Stimulated activated CD4-positive, alpha-beta T cell treated with anti-CD3 and anti-CD28 coated beads, Interleukin-1b, Interleukin-23, amount 100 ng/mL, for 1 hour (primary cell): ENCODE data around the gene CX3CL1.
"Not testable (repeated sequence)": the region's sequence is repeated elsewhere in the genome, so short reads cannot be mapped to it uniquely, and the experiment has no call there.

Source experiments
- DNase-seq, 2 donors: peaks; one replicate each; pipeline ENCODE4 v3.0.0-alpha.2; 2020; ENCODE audit warnings: low read depth in 2 of 2

CX3CL1 gene

DNA sequence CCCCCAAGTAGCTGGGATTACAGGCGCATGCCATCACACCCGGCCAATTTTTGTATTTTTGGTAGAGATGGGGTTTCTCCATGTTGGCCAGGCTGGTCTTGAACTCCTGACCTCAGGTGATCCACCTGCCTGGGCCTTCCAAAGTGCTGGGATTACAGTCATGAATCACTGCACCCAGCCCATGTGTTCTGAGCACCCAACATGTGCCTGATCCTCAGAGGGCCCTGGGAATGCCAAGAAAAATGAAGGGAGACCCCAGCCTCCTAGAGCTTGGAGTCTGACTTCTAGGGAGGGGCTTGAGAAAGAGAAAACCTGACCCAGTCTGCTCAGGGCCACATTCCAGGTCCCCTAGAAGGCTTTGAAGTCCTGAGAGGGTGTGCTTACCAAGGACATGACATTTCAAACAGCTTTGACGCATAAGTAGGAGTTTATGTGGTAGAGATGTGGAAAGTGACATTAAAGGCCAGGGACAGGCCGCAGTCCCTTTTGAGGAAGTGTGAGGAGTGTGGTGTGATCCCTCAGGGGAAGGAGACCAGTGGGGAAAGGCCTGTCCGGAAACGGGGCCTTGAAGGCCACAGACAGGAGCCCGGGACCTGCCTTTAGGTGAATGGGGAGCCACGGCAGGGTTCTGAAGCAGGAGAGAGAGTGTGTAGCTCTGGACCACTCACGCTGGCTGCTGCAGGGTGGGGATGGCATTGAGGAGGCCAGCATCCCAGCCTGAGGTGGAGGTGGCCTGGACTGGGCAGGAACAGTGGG is 14.8 kb upstream of the CX3CL1 start:
- DNase-seq: no peak

- DNase-seq: no peak
Observed at GRCh38 chr16:57358086-57358420, 14.2 kb upstream of the CX3CL1 start.

GRCh38 chr16:57358527-57359095 is 13.7 kb upstream of the CX3CL1 start, which contains the start of gene CCL22:
Gene CCL22 (plus strand): TSS chr16:57358783. CDS start chr16:57358817, 34 bp downstream.
- DNase-seq: no peak

GRCh38 chr16:57360321-57360935 is 11.9 kb upstream of the CX3CL1 start:
- no peak for DNase-seq

DNA sequence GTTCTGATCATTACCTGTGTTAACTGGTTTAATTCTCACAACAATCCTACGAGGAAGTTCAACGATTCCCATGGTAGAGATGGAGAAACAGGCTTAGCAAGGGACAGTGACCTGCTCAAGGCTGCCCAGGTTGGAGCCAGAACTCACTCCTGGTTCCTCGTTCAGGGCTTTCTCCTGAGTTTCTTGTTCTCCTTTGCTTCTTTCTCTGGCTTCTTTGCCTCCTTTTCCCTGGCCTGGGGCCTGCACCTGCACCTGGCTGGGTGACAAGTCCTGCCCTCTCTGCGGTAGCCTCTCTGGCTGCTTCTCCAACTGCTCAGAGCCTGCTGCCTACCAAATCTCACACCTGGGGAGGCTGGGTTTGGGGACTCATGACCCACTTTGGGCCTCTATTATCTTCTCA is 10.9 kb upstream of the CX3CL1 start:
- DNase-seq: no peak

DNA sequence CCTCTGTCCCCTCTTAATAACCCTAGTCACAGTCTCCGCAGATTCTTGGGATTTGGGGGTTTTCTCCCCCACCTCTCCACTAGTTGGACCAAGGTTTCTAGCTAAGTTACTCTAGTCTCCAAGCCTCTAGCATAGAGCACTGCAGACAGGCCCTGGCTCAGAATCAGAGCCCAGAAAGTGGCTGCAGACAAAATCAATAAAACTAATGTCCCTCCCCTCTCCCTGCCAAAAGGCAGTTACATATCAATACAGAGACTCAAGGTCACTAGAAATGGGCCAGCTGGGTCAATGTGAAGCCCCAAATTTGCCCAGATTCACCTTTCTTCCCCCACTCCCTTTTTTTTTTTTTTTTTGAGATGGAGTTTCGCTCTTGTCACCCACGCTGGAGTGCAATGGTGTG is 8.1 kb upstream of the CX3CL1 start:
- no peak for DNase-seq

DNA sequence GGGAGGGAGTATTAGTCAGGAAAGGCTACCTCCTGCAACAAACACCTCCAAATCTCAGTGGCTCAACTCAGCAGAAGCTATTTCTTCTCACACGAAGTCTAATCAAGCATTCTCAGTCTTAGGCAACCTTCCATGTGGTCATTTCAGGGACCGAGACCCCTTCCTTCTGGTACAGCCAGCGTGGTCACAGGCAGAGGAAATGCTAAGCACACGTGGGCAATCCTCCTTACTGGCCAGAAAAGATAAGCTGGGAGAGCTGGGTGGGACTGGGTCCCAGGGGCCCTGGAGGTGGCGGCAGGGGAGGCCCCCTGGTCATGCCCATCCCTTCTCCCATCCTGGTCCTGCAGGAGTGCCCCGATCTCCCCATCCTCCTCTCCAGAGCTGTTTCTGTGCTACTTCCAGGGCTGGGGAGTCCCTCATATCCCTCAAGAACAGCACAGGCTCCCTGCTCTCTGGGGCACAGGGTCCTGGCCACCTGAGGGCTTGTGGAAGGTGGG is 5.7 kb upstream of the CX3CL1 start:
- no peak for DNase-seq

DNA sequence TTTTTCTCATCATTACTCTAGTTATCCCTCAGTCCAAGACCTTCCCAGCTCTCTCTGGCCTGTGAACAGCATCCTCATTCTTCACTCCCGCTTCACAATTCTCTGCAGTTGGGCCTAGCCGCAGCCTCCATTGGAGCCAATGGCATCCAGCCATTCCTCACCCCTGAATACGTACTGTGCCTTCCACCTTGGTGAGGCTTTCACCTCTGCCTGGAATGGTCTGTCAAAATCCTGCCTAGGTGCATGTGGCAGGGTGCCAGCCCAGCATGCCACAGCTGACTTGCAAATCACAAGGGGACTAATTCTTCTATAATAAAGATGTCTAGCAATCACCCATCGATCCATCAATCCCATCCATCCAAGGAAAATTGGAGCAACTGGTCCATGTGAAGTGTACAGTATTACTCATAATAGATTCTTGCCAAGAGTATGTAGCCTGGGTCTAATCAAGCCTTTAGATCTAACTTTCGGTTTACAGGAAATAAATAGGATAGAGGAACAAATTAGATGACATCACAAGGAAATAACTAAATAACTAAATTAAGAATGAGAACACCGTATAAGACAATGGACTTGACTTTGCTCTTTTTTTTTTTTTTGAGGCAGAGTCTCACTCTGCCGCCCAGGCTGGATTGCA is 5.1 kb upstream of the CX3CL1 start:
- no peak for DNase-seq

- DNase-seq: no peak
Observed at GRCh38 chr16:57371494-57372371, 557 bp upstream of the CX3CL1 start.

DNA sequence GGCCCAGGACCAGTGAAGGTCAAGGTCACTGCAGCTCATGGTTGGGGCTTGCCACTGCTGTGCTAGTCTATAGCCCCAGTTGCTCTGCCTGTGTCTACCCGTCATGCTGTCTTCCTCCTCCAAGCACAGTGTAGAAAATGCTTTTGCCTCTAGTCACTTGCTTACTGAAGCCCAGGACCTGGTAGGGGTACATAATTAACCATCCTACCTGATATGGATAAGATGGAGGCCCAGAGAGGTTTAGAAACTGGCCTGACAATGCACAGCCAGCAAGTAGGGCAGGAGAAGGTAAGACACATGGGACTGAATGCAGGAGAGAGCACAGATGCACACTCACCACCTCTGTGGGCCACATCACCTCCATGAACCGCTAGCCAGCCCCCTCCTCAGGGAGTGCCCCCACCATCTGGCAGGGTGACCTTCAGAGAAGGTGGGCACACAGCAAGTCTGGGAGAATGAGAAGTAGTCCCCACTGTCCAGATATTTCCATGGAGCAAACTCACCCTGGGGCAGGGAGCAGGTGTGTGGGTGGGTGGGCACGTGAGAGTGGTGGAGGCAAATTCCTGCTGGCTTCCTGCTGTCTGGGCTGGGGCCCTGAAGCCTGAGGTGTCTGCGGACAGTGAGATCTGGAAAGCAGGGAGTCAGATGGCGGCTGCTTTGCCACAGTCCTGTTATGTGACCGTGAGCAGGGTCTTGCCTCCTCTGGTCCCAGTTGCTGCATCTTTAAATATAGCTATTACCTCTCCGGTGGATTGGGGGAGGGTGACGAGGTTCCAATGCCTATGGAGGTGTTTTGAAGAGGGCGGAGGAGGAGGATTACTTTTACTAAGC is 1.0 kb downstream of the CX3CL1 start:
- DNase-seq: no peak

GRCh38 chr16:57374067-57374534 is 1.8 kb downstream of the CX3CL1 start:
- DNase-seq: no peak

GRCh38 chr16:57374925-57375465 is 2.7 kb downstream of the CX3CL1 start:
- DNase-seq: not testable (repeated sequence)

- no peak for DNase-seq
Observed at GRCh38 chr16:57376313-57376818, 4.1 kb downstream of the CX3CL1 start.

GRCh38 chr16:57377080-57377841 is 5.0 kb downstream of the CX3CL1 start:
- no peak for DNase-seq

GRCh38 chr16:57379579-57379978 is 7.3 kb downstream of the CX3CL1 start:
- DNase-seq: no peak

DNA sequence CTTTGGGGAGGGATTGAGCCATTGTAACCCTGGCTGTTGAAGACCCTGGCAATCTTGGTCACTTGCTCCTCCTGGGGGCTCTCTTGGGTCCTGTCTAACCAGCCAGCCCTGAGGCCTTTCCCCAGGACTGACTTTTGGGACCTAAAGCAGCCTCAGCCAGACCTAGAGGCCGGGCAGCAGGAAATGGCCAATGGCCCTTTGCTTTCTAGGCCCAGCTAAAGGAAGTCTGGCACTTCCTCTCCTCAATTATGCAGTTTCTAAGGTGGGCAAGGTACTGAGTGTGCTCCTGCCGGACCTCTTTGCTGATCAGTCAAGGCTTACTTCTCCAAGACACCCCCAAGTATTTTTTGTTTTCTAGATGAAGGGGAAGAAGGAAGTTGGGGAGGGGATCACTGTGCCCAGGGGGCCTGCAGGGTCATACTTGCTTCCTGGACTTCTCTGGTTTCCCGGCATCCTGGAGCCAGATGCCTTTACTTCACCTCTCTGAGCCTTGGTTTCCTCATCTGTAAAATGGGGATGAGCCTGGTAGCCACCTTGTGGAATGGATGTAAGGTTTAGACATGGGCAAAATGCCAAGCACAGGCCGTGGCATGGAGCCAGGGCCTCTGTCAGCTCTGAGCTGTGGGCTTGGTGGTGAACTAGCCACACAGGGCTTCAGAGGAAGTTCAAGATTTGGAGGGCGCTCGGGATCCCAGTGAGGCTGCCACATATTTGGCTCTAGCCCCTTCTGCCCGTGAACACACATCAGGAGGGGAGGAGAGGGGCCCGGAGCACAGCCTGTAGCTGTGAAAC is 8.6 kb downstream of the CX3CL1 start:
- no peak for DNase-seq

GRCh38 chr16:57381791-57382534 is 9.7 kb downstream of the CX3CL1 start:
- DNase-seq: no peak
